ENCODE data around the gene NTN5. TPM values are rescaled to one million over a fixed set of nuclear protein-coding genes. Genes with fewer than 3 reads are reported as not detected.

NTN5 gene
- total and polyA plus RNA-seq, 9 of the 15 experiments (the other 6 are each of a cell fraction or from before 2014, with no cell fraction given) = not detected

DNA sequence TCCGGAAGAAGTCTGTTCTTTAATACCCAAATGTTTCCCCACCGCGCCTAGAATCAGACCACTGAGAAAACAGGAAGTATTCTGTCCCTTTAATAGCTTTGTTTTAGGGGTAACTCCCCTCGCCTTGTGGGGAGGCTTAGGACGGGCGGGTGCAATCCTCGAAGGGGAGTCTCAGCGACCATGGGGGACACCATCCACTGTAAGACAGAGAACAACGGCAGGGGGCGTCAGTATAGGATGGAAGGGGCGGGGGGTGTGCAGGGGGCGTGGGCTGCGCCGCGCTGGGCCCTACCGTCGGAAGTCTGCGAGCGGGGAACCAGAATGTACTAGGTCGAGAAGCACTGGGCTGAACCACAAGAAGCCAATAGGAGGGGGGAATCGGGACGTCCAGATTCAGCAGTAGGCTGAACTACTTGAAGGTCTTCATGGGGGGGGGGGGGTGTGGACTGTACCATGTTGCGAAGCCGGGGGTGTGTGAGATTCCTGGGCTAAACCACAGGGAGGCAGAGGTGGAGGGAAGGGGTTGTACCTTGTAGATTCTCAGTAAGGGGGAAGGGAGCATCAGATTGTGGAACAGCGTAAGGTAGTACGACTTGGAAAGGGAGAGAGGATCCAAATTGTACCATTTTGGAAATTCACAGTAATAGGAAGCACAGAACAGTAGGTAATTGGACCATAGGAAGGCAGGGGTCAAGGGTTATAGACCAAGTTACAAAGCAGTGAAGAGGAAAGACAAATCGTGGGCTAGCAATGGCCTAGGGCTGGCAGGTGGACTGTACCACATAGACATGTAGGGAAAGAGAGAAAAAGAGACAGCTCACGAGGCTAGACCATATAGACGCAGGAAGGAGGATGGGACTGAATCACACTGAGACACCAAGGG lies 34.6 kb downstream of the NTN5 start (continued):
- TF ChIP-seq, protein P1, sequence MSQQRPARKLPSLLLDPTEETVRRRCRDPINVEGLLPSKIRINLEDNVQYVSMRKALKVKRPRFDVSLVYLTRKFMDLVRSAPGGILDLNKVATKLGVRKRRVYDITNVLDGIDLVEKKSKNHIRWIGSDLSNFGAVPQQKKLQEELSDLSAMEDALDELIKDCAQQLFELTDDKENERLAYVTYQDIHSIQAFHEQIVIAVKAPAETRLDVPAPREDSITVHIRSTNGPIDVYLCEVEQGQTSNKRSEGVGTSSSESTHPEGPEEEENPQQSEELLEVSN (IDR thresholded peaks at IDR 0.05; ENCODE audit: borderline replicate concordance in 1 of 2, extremely low read depth in 1 of 2, insufficient read depth in 1 of 2, insufficient read length in 1 of 2, low read depth in 1 of 2, low read length in 1 of 2, poor library complexity in 1 of 2, severe bottlenecking in 1 of 2) = no peak
- TF ChIP-seq, protein P2, sequence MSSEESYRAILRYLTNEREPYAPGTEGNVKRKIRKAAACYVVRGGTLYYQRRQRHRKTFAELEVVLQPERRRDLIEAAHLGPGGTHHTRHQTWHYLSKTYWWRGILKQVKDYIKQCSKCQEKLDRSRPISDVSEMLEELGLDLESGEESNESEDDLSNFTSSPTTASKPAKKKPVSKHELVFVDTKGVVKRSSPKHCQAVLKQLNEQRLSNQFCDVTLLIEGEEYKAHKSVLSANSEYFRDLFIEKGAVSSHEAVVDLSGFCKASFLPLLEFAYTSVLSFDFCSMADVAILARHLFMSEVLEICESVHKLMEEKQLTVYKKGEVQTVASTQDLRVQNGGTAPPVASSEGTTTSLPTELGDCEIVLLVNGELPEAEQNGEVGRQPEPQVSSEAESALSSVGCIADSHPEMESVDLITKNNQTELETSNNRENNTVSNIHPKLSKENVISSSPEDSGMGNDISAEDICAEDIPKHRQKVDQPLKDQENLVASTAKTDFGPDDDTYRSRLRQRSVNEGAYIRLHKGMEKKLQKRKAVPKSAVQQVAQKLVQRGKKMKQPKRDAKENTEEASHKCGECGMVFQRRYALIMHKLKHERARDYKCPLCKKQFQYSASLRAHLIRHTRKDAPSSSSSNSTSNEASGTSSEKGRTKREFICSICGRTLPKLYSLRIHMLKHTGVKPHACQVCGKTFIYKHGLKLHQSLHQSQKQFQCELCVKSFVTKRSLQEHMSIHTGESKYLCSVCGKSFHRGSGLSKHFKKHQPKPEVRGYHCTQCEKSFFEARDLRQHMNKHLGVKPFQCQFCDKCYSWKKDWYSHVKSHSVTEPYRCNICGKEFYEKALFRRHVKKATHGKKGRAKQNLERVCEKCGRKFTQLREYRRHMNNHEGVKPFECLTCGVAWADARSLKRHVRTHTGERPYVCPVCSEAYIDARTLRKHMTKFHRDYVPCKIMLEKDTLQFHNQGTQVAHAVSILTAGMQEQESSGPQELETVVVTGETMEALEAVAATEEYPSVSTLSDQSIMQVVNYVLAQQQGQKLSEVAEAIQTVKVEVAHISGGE (CRISPR knock-in tag; IDR thresholded peaks at IDR 0.05) = 0 out of 6 replicates have a peak, but pooled peaks of 1 of the 3 experiments have one; percentile 46
- TF ChIP-seq CBFA2T3 (IDR thresholded peaks at IDR 0.05) = 0 out of 2 replicates have a peak, but pooled peaks have one; percentile 4
- TF ChIP-seq, protein P3, sequence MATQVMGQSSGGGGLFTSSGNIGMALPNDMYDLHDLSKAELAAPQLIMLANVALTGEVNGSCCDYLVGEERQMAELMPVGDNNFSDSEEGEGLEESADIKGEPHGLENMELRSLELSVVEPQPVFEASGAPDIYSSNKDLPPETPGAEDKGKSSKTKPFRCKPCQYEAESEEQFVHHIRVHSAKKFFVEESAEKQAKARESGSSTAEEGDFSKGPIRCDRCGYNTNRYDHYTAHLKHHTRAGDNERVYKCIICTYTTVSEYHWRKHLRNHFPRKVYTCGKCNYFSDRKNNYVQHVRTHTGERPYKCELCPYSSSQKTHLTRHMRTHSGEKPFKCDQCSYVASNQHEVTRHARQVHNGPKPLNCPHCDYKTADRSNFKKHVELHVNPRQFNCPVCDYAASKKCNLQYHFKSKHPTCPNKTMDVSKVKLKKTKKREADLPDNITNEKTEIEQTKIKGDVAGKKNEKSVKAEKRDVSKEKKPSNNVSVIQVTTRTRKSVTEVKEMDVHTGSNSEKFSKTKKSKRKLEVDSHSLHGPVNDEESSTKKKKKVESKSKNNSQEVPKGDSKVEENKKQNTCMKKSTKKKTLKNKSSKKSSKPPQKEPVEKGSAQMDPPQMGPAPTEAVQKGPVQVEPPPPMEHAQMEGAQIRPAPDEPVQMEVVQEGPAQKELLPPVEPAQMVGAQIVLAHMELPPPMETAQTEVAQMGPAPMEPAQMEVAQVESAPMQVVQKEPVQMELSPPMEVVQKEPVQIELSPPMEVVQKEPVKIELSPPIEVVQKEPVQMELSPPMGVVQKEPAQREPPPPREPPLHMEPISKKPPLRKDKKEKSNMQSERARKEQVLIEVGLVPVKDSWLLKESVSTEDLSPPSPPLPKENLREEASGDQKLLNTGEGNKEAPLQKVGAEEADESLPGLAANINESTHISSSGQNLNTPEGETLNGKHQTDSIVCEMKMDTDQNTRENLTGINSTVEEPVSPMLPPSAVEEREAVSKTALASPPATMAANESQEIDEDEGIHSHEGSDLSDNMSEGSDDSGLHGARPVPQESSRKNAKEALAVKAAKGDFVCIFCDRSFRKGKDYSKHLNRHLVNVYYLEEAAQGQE (IDR thresholded peaks at IDR 0.05; ENCODE audit: borderline replicate concordance) = peak; percentile 54
- TF ChIP-seq, protein P3 (CRISPR knock-in tag; IDR thresholded peaks at IDR 0.05; ENCODE audit: low read depth) = no peak
- TF ChIP-seq ZNF551 (CRISPR knock-in tag; IDR thresholded peaks at IDR 0.05) = no peak
- TF ChIP-seq, protein P4, sequence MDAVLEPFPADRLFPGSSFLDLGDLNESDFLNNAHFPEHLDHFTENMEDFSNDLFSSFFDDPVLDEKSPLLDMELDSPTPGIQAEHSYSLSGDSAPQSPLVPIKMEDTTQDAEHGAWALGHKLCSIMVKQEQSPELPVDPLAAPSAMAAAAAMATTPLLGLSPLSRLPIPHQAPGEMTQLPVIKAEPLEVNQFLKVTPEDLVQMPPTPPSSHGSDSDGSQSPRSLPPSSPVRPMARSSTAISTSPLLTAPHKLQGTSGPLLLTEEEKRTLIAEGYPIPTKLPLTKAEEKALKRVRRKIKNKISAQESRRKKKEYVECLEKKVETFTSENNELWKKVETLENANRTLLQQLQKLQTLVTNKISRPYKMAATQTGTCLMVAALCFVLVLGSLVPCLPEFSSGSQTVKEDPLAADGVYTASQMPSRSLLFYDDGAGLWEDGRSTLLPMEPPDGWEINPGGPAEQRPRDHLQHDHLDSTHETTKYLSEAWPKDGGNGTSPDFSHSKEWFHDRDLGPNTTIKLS (IDR thresholded peaks at IDR 0.05; ENCODE audit: borderline replicate concordance, low read depth) = 0 out of 2 replicates have a peak, but pooled peaks have one; percentile 12
- TF ChIP-seq SIX5 (IDR thresholded peaks at IDR 0.05; ENCODE audit: borderline replicate concordance in 1 of 2, insufficient read depth in 1 of 2, low read depth in 1 of 2, low read length in 2 of 2) = peak; percentile 53 to 74; a peak in 3 of 4 replicates
